HepG2 (cell line): ENCODE data around the gene GRIK1. TPM values are rescaled to one million over a fixed set of nuclear protein-coding genes. Genes with fewer than 3 reads are reported as not detected.

Experiments
- ATAC-seq: fragments of 200-7000 bp; cut with Tn5 transposase; 3 replicates; pipeline ENCODE4 v1.9.1; 2020; ENCODE audit warnings: mild to moderate bottlenecking, moderate library complexity
- BruUV-seq: library from RNA; stranded (reverse); fragments of 400-500 nt; replicated peaks from 2 replicates; lab custom pipeline; 2021; lab: Mats Ljungman, UMichigan
- CTCF ChIA-PET: fragments of 300-600 bp; formaldehyde crosslinking; extraction: SDS; loops from one replicate; lab custom pipeline; 2021; ENCODE audit warnings: low total read pairs, inconsistent platforms, low intra/inter-chr PET ratio; lab: Yijun Ruan, JAX
- POLR2A ChIA-PET: fragments of 350-600 bp; sonication (Branson Sonifier 250); formaldehyde crosslinking; loops from one replicate; lab custom pipeline; 2020; ENCODE audit warnings: antibody characterized with exemption, inconsistent platforms; lab: Yijun Ruan, JAX
- DNase-seq: peaks from one replicate; pipeline ENCODE4 v3.0.0-alpha.2; 2015; ENCODE audit warnings: low spot score
- FAIRE-seq: peaks from 3 replicates; lab custom pipeline; 2011; peaks lifted over from hg19 to GRCh38; lab: Jason Lieb, UNC
- H2AFZ ChIP-seq: one replicate; pipeline ENCODE4 v1.6.1; 2011; ENCODE audit warnings: low read length, inconsistent platforms
- H3K27ac ChIP-seq: fragments of 300-600 bp; 3 replicates; pipeline ENCODE4 v1.8.0; 2011; ENCODE audit warnings: mixed run types, mild to moderate bottlenecking, mixed read lengths, low read length, inconsistent platforms; ENCODE audit not compliant: insufficient read depth; ENCODE audit errors: extremely low read length
- H3K27me3 ChIP-seq, 2 experiments: fragments of 200-600 bp in 1 of 2; 2 replicates in 1 of 2; 3 replicates in 1 of 2; pipeline versions ENCODE4 v1.6.0 to v1.8.0; 2011; ENCODE audit warnings: low read length in 2 of 2, mild to moderate bottlenecking in 2 of 2, moderate library complexity in 2 of 2, inconsistent platforms in 1 of 2; ENCODE audit not compliant: insufficient read depth in 2 of 2, control insufficient read depth in 1 of 2
- H3K36me3 ChIP-seq, 2 experiments: fragments of 200-600 bp in 1 of 2; replicated peaks in 1 of 2; 2 replicates in 1 of 2; 3 replicates in 1 of 2; pipeline versions ENCODE4 v1.5.1 to v1.8.0; 2011; ENCODE audit warnings: low read length in 2 of 2, inconsistent platforms in 1 of 2; ENCODE audit not compliant: insufficient read depth in 2 of 2, control insufficient read depth in 1 of 2
- H3K4me1 ChIP-seq: 2 replicates; pipeline ENCODE4 v1.5.1; 2012; ENCODE audit warnings: low read length, inconsistent platforms; ENCODE audit not compliant: insufficient read depth
- H3K4me2 ChIP-seq: 2 replicates; pipeline ENCODE4 v1.6.0; 2011; ENCODE audit warnings: low read depth, low read length, inconsistent platforms
- H3K4me3 ChIP-seq, 3 experiments: fragments of 200-600 bp in 1 of 3; sonication (generic), shearing (Covaris generic) in 1 of 3; replicated peaks in 1 of 3; 2 replicates each; pipeline ENCODE4 v1.5.1; 2011 to 2016; ENCODE audit warnings: low read length in 3 of 3, inconsistent platforms in 2 of 3, low read depth in 2 of 3, mild to moderate bottlenecking in 2 of 3, control low read depth in 1 of 3, mixed read lengths in 1 of 3; ENCODE audit not compliant: insufficient read depth in 1 of 3
- H3K79me2 ChIP-seq: one replicate; pipeline ENCODE4 v1.6.1; 2011; ENCODE audit warnings: low read length, inconsistent platforms; ENCODE audit not compliant: insufficient read depth
- H3K9ac ChIP-seq: 2 replicates; pipeline ENCODE4 v1.6.0; 2011; ENCODE audit warnings: mild to moderate bottlenecking, low read depth, low read length, inconsistent platforms; ENCODE audit not compliant: insufficient read depth
- H3K9me3 ChIP-seq: 2 replicates; pipeline ENCODE4 v1.5.1; 2012; ENCODE audit warnings: mild to moderate bottlenecking, low read length
- H4K20me1 ChIP-seq: 2 replicates; pipeline ENCODE4 v1.6.0; 2011; ENCODE audit warnings: inconsistent platforms, mild to moderate bottlenecking, low read length, moderate library complexity; ENCODE audit not compliant: insufficient read depth
- BATF2 ChIP-seq: sonication (generic); formaldehyde crosslinking; IDR thresholded peaks from 2 replicates; pipeline ENCODE4 v1.8.0; 2022; ENCODE audit warnings: mild to moderate bottlenecking, missing genetic modification reagents, moderate library complexity
- CREBL2 ChIP-seq: sonication (generic); formaldehyde crosslinking; IDR thresholded peaks from 2 replicates; pipeline ENCODE4 v1.8.1; 2023; ENCODE audit warnings: missing genetic modification reagents, mild to moderate bottlenecking, borderline replicate concordance
- JUN ChIP-seq: sonication (generic); formaldehyde crosslinking; IDR thresholded peaks from 2 replicates; pipeline ENCODE4 v1.4.0; 2020; ENCODE audit warnings: mild to moderate bottlenecking, missing genetic modification reagents
- JUND ChIP-seq: sonication (generic); formaldehyde crosslinking; IDR thresholded peaks from 2 replicates; pipeline ENCODE4 v1.8.0; 2022; ENCODE audit warnings: mild to moderate bottlenecking, missing genetic modification reagents
- KMT2A ChIP-seq: sonication (generic); formaldehyde crosslinking; IDR thresholded peaks from 2 replicates; pipeline ENCODE4 v1.4.0; 2020; ENCODE audit warnings: missing genetic modification reagents
- MTF2 ChIP-seq: sonication (generic); formaldehyde crosslinking; IDR thresholded peaks from 2 replicates; pipeline ENCODE4 v1.5.0; 2020; ENCODE audit warnings: missing genetic modification reagents, borderline replicate concordance
- NBN ChIP-seq: fragments of 450-650 bp; conservative IDR thresholded peaks from 2 replicates; pipeline ENCODE4 v1.6.1; 2017
- PRMT3 ChIP-seq: sonication (generic); formaldehyde crosslinking; IDR thresholded peaks from 2 replicates; pipeline ENCODE4 v1.8.1; 2022; ENCODE audit warnings: low read depth, mild to moderate bottlenecking, moderate library complexity, missing genetic modification reagents, borderline replicate concordance
- U2AF1 ChIP-seq: fragments of 200-400 bp; formaldehyde crosslinking; optimal IDR thresholded peaks from 2 replicates; pipeline ENCODE3; 2017; ENCODE audit warnings: mild to moderate bottlenecking, low read depth, low read length
- ZNF12 ChIP-seq: sonication (generic); formaldehyde crosslinking; IDR thresholded peaks from 2 replicates; pipeline ENCODE4 v1.5.0; 2020; ENCODE audit warnings: missing genetic modification reagents
- ZNF30 ChIP-seq: sonication (generic); formaldehyde crosslinking; IDR thresholded peaks from 2 replicates; pipeline ENCODE4 v1.5.0; 2020; ENCODE audit warnings: mild to moderate bottlenecking, missing genetic modification reagents
- ZNF772 ChIP-seq: sonication (generic); formaldehyde crosslinking; IDR thresholded peaks from 2 replicates; pipeline ENCODE4 v1.5.0; 2020; ENCODE audit warnings: mild to moderate bottlenecking, missing genetic modification reagents
- WGBS: methylation state at CpG from one replicate; pipeline ENCODE4 v1.1.6; 2017; ENCODE audit warnings: low lambda C conversion rate; 5-methylcytosine and 5-hydroxymethylcytosine counted together
- in situ Hi-C: cut with HindIII; loops from 2 replicates; pipeline ENCODE4 v1.10.0; 2017; ENCODE audit warnings: low pct_unique_long_range_greater_than_20kb; ENCODE audit not compliant: extremely low pct_ligation_motif_present
- intact Hi-C: fragments of 100-400 bp; cut with micrococcal nuclease; formaldehyde crosslinking; loops from one replicate; pipeline ENCODE4 v1.10.0; 2022; ENCODE audit not compliant: unreplicated experiment
- polyA plus RNA-seq, 8 experiments: library from polyadenylated mRNA; depleted of rRNA in 3 of 8; stranded (reverse) in 7 of 8; unstranded in 1 of 8; fragments of >200 nt; fragmentation: Illumina TruSeq in 4 of 8; extraction: Trizol in 4 of 8; gene quantifications; 2 replicates each; pipeline versions ENCODE4 v1.2.1 to v1.2.3, GENCODE V29; 2011 to 2016; ENCODE audit warnings: low read depth in 4 of 8, missing spikeins in 1 of 8, mixed read lengths in 1 of 8; ENCODE audit not compliant: insufficient read depth in 1 of 8
- total RNA-seq, 5 experiments: library from RNA; depleted of rRNA; stranded (reverse); fragments of >200 nt; fragmentation: Illumina TruSeq; extraction: Trizol; gene quantifications; 2 replicates each; pipeline ENCODE4 v1.2.3, GENCODE V29; 2016; ENCODE audit warnings: low read depth in 1 of 5
- TF ChIP-seq, protein P1 (sequence below): sonication (generic); formaldehyde crosslinking; IDR thresholded peaks from 2 replicates; pipeline ENCODE4 v1.9.0; 2022; ENCODE audit warnings: low read depth, missing genetic modification reagents
- TF ChIP-seq, protein P2 (sequence below): sonication (generic); formaldehyde crosslinking; IDR thresholded peaks from 2 replicates; pipeline ENCODE4 v1.4.0; 2020; ENCODE audit warnings: mild to moderate bottlenecking, missing genetic modification reagents

GRIK1 gene
- total and polyA plus RNA-seq, 2 of the 13 experiments (the other 11 are each of a cell fraction or from before 2014, with no cell fraction given): not detected

DNA sequence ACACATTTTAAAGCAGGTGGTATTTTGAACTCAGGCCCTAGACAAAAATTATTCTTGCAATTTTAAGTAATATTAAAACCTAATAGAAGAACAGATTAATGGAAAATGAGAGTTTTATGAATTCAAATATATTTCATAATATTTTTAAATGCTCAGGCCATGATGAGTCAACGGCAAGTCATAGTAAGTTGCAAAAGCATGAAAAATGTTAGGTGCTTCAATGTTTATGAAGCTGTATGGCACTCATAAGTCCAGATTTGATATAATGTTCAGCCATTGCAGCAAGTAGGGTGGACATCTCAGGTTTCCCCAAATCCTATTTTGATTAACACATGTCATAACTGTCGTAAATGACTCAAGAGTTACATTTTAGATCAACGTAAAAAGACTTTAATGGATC is 112.6 kb downstream of the GRIK1 start (continued):
- TF ChIP-seq, protein P1, sequence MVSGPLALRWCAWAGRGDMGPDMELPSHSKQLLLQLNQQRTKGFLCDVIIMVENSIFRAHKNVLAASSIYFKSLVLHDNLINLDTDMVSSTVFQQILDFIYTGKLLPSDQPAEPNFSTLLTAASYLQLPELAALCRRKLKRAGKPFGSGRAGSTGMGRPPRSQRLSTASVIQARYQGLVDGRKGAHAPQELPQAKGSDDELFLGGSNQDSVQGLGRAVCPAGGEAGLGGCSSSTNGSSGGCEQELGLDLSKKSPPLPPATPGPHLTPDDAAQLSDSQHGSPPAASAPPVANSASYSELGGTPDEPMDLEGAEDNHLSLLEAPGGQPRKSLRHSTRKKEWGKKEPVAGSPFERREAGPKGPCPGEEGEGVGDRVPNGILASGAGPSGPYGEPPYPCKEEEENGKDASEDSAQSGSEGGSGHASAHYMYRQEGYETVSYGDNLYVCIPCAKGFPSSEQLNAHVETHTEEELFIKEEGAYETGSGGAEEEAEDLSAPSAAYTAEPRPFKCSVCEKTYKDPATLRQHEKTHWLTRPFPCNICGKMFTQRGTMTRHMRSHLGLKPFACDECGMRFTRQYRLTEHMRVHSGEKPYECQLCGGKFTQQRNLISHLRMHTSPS (CRISPR knock-in tag): no peak
- no peak for TF ChIP-seq JUND (CRISPR knock-in tag)
- no peak for TF ChIP-seq CREBL2
- TF ChIP-seq ZNF30 (CRISPR knock-in tag): no peak
- no peak for TF ChIP-seq KMT2A (CRISPR knock-in tag)
- TF ChIP-seq NBN: no peak

DNA sequence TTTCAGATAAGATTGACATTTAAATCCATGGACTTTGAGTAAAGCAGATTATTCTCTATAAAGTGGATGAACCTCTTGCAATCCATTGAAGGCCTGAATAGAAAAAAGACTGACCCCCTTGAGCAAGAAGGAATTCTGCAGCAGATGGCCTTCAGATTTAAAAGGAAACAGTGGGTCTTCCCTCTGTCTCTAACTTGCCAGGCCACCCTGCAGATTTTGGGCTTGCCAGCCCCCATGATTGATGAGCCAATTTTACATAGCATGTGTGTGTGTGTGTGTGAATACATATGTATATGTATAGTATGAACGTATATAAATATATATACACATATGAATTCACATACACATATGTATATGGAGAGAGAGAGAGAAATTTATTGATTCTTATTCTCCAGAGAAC is 113.4 kb downstream of the GRIK1 start:
- no peak overlapping the region for H3K4me3 ChIP-seq
- WGBS: 0% methylated on average over 1 of the region's 1 CpG
- no peaks in the 10 kb centered on the region for H3K79me2 ChIP-seq
- no peaks in the 10 kb centered on the region for H3K27me3 ChIP-seq
- no peaks in the 10 kb centered on the region for H3K36me3 ChIP-seq
- ATAC-seq (no peak), DNase-seq (no peak), FAIRE-seq (no peak)
- no peak overlapping the region for H3K27ac ChIP-seq
- ChIA-PET POLR2A (no interaction called here), CTCF (no interaction called here)
- H4K20me1 ChIP-seq: no peaks in the 10 kb centered on the region
- H3K4me1 ChIP-seq: no peaks in the 10 kb centered on the region
- peaks cover 49% of the 10 kb centered on the region for H3K9me3 ChIP-seq
- H3K4me2 ChIP-seq: no peak overlapping the region
- BruUV-seq: no TSS peak
- intact Hi-C loops: no loop called here
- no peak overlapping the region for H3K9ac ChIP-seq
- H2AFZ ChIP-seq: no peak overlapping the region
- in situ Hi-C loops: loop anchor here (25.0 kb wide), 1 partner anchor 739 kb away; no protein-coding TSS in a partner anchor
- no peak for TF ChIP-seq BATF2 (CRISPR knock-in tag)
- no peak for TF ChIP-seq ZNF772
- TF ChIP-seq JUN (CRISPR knock-in tag): no peak
- no peak for TF ChIP-seq U2AF1
- TF ChIP-seq, protein P2, sequence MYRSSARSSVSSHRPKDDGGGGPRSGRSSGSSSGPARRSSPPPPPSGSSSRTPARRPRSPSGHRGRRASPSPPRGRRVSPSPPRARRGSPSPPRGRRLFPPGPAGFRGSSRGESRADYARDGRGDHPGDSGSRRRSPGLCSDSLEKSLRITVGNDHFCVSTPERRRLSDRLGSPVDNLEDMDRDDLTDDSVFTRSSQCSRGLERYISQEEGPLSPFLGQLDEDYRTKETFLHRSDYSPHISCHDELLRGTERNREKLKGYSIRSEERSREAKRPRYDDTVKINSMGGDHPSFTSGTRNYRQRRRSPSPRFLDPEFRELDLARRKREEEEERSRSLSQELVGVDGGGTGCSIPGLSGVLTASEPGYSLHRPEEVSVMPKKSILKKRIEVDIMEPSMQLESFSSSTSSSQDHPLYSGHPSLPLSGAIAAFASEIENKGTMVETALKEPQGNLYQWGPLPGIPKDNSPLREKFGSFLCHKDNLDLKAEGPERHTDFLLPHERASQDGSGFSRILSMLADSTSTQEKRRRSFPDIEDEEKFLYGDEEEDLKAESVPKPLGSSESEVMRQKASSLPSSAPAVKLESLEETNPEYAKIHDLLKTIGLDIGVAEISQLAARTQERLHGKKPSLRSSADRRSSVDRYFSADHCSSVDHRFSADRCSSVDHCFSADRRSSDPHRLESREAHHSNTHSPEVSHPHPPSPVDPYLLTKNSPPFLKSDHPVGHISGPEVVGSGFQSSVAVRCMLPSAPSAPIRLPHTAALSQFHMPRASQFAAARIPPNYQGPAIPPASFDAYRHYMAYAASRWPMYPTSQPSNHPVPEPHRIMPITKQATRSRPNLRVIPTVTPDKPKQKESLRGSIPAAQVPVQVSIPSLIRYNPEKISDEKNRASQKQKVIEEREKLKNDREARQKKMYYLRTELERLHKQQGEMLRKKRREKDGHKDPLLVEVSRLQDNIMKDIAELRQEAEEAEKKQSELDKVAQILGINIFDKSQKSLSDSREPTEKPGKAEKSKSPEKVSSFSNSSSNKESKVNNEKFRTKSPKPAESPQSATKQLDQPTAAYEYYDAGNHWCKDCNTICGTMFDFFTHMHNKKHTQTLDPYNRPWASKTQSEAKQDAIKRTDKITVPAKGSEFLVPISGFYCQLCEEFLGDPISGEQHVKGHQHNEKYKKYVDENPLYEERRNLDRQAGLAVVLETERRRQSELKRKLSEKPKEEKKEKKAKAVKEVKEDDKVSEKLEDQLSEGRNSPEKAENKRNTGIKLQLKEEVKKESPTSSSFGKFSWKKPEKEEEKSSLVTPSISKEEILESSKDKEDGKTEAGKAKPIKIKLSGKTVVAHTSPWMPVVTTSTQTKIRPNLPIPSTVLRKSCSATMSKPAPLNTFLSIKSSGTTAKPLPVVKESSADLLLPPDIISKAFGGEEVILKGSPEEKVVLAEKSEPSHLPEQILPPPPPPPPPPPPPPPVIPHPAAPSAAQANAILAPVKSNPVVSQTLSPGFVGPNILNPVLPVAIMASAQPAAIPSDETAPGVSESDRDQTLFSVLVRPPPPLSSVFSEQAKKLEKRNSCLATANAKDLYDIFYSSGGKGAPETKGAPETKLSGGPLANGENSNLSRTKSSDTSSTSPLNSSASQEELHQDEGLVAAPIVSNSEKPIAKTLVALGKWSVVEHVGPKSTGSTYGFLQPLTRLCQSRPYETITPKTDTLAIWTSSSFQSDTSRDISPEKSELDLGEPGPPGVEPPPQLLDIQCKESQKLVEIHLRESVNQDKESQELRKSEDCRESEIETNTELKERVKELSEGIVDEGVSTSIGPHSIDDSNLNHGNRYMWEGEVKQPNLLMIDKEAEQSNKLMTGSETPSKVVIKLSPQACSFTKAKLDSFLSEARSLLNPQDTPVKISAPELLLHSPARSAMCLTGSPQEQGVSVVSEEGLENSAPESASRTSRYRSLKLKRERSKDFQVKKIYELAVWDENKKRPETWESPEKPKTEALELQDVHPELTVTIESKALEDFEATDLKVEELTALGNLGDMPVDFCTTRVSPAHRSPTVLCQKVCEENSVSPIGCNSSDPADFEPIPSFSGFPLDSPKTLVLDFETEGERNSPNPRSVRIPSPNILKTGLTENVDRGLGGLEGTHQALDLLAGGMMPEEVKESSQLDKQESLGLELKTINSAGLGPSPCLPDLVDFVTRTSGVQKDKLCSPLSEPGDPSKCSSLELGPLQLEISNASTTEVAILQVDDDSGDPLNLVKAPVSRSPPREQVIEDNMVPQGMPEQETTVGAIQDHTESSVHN (CRISPR knock-in tag): no peak
- TF ChIP-seq ZNF12 (CRISPR knock-in tag): no peak
- TF ChIP-seq MTF2: no peak
- TF ChIP-seq PRMT3 (CRISPR knock-in tag): no peak
